Measurements from ENCODE around the gene LENG1. TPM values are rescaled to one million over a fixed set of nuclear protein-coding genes. Genes with fewer than 3 reads are reported as not detected.

LENG1 gene
- total RNA-seq, 1 experiment from 2014 or later: 7.6 TPM

DNA sequence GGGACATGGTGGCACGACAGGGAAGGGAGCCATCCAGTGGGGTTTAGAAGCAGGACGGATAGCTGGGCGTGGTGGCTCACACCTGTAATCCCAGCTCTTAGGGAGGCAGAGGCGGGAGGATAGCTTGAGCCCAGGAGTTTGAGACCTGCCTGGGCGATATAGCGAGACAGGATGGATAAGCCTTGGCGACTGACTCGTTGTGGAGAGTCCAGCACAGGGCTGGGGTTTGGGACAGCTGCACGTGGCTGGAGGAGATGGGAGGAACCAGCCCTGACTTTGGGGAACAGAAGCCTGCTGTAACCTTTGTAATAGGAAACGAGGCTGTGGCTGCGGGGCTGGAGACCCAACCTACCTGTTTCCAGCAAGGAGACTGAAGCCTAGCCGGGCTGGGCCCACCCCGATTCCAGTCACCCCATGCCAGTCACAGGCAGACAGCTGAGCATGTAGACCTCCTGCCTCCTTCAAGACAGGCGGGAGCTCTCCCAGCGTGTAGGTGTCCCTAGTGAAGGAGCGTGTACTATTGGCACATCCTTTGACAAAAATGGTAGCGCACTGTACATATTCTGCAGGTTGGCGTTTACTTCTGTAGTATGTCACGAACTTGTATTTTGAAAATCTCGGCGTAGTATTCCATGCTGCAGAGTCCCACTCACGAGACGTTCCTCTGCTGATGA is 8.0 kb downstream of the LENG1 start:
- H3K27me3 ChIP-seq (ENCODE audit: insufficient read depth, low read length): no peaks in the 10 kb centered on the region
- no peak overlapping the region for H3K4me3 ChIP-seq (replicated peaks in 1 of 2; ENCODE audit: low read depth in 1 of 2, low read length in 2 of 2)
- intact Hi-C loops (cut with micrococcal nuclease): no loop called here
- no peak overlapping the region for H2AFZ ChIP-seq (ENCODE audit: low read depth, low read length, poor library complexity, severe bottlenecking)
- no peaks in the 10 kb centered on the region for H3K9me3 ChIP-seq (ENCODE audit: control insufficient read depth in 1 of 2, insufficient read depth in 1 of 2, low read depth in 1 of 2, low read length in 2 of 2)
- H3K27ac ChIP-seq (ENCODE audit: low read depth, low read length): no peak overlapping the region
- peaks cover 60 to 71% of the 10 kb centered on the region in 2 experiments; a peak in 3 of 4 replicates for H3K36me3 ChIP-seq (ENCODE audit: control insufficient read depth in 1 of 2, insufficient read depth in 2 of 2, low read length in 2 of 2)
- DNase-seq (ENCODE audit: low read depth, low spot score) (no peak), ATAC-seq (no peak)
- H4K20me1 ChIP-seq (ENCODE audit: insufficient read depth): no peaks in the 10 kb centered on the region
- ChIA-PET POLR2A (interaction anchor here (1.1 kb wide), 1 partner anchor 8 kb away, joined by 4 read pairs; the partner anchor contains the start of gene LENG1), RAD21 (ENCODE audit: low non-redundant PET in 1 of 2, low total read pairs in 2 of 2, uncharacterized antibody in 2 of 2, unreplicated experiment in 2 of 2) (no interaction called here), CTCF (no interaction called here)
- no TSS peak for BruUV-seq (replicated peaks)
- no peak overlapping the region for H3K4me2 ChIP-seq (ENCODE audit: low read length)
- TF ChIP-seq ZNF274 (IDR thresholded peaks at IDR 0.05; ENCODE audit: low read depth, low read length): no peak
- peak; percentile 22; the same call in 1 of the 2 replicates for TF ChIP-seq POLR2AphosphoS5 (IDR thresholded peaks at IDR 0.05; ENCODE audit: low read depth, low read length)
- 0 out of 2 replicates have a peak, but pooled peaks cover under 1% of the 10 kb centered on the region for H3K79me2 ChIP-seq (ENCODE audit: insufficient read depth, low read length)
- no peaks in the 10 kb centered on the region for H3K4me1 ChIP-seq (ENCODE audit: control insufficient read depth in 1 of 2, insufficient read depth in 2 of 2, low read length in 2 of 2)
- no peaks in the 10 kb centered on the region for H3K9me2 ChIP-seq (ENCODE audit: insufficient read depth)
- H3K9ac ChIP-seq (ENCODE audit: low read length): no peak overlapping the region

DNA sequence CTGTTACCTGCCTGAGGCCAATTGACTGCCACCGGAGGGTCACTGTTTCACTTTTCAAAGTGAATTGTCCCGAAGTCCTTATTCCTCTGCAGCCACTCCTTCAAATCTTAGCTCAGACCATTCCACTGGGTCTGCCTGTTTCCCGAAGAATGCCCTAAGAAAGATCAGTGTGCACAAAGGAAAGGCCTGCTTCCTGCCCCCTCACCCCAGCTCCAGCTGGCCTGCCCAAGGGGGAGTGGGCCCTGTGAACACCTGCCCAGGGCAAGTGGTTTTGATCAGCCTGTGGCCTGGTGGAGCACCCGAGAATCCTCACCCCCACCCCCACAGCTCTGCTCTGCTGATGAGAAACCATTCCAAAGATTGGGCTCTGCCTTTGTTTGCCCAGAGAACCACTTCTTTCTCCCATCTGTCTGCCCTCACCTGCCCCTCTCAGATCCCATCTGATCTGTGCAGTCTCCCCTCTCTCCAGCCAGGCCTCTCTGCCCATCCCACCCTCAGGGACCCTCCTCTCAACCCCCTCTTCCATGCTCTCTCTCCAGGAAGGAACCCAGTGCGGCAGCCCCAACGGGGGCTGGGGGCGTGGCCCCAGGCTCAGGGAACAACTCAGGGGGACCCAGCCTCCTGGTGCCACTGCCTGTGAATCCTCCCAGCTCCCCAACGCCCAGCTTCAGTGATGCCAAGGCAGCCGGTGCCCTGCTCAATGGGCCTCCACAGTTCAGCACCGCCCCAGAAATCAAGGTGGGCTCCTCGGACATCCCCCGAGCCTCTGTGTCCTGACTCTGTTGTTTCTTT is 10.3 kb downstream of the LENG1 start:
- Histone ChIP-seq H3K79me2 (ENCODE audit: insufficient read depth, low read length) (peaks cover 5% of the 10 kb centered on the region; the same call in 1 of the 2 replicates), H3K4me3 (replicated peaks in 1 of 2; ENCODE audit: low read depth in 1 of 2, low read length in 2 of 2) (no peak overlapping the region), H3K9ac (ENCODE audit: low read length) (no peak overlapping the region), H3K9me2 (ENCODE audit: insufficient read depth) (no peaks in the 10 kb centered on the region), H3K9me3 (ENCODE audit: control insufficient read depth in 1 of 2, insufficient read depth in 1 of 2, low read depth in 1 of 2, low read length in 2 of 2) (no peaks in the 10 kb centered on the region), H4K20me1 (ENCODE audit: insufficient read depth) (no peaks in the 10 kb centered on the region), H3K4me1 (ENCODE audit: control insufficient read depth in 1 of 2, insufficient read depth in 2 of 2, low read length in 2 of 2) (no peaks in the 10 kb centered on the region), H2AFZ (ENCODE audit: low read depth, low read length, poor library complexity, severe bottlenecking) (no peak overlapping the region), H3K36me3 (ENCODE audit: control insufficient read depth in 1 of 2, insufficient read depth in 2 of 2, low read length in 2 of 2) (peaks cover 53 to 76% of the 10 kb centered on the region in 2 experiments; a peak in 3 of 4 replicates), H3K27me3 (ENCODE audit: insufficient read depth, low read length) (no peaks in the 10 kb centered on the region), H3K4me2 (ENCODE audit: low read length) (no peak overlapping the region), H3K27ac (ENCODE audit: low read depth, low read length) (no peak overlapping the region)
- RAD21 ChIA-PET (ENCODE audit: low non-redundant PET in 1 of 2, low total read pairs in 2 of 2, uncharacterized antibody in 2 of 2, unreplicated experiment in 2 of 2): no interaction called here
- ATAC-seq (no peak), DNase-seq (ENCODE audit: low read depth, low spot score) (no peak)
- POLR2A ChIA-PET: no interaction called here
- no TSS peak for BruUV-seq (replicated peaks)
- intact Hi-C loops (cut with micrococcal nuclease): no loop called here
- CTCF ChIA-PET: no interaction called here
- TF ChIP-seq, protein P1, sequence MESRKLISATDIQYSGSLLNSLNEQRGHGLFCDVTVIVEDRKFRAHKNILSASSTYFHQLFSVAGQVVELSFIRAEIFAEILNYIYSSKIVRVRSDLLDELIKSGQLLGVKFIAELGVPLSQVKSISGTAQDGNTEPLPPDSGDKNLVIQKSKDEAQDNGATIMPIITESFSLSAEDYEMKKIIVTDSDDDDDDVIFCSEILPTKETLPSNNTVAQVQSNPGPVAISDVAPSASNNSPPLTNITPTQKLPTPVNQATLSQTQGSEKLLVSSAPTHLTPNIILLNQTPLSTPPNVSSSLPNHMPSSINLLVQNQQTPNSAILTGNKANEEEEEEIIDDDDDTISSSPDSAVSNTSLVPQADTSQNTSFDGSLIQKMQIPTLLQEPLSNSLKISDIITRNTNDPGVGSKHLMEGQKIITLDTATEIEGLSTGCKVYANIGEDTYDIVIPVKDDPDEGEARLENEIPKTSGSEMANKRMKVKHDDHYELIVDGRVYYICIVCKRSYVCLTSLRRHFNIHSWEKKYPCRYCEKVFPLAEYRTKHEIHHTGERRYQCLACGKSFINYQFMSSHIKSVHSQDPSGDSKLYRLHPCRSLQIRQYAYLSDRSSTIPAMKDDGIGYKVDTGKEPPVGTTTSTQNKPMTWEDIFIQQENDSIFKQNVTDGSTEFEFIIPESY (IDR thresholded peaks at IDR 0.05; ENCODE audit: extremely low read depth, insufficient replicate concordance, low read length): no peak
- TF ChIP-seq SIN3A (IDR thresholded peaks at IDR 0.05; ENCODE audit: low read depth) (no peak), RAD21 (IDR thresholded peaks at IDR 0.05; ENCODE audit: low read depth) (no peak), ELF1 (IDR thresholded peaks at IDR 0.05; ENCODE audit: borderline replicate concordance, low read depth) (no peak), POLR2A (IDR thresholded peaks at IDR 0.05; ENCODE audit: borderline replicate concordance, extremely low read depth, insufficient read depth, insufficient read length) (no peak), SRF (IDR thresholded peaks at IDR 0.05; ENCODE audit: low read depth) (no peak), FOSL1 (IDR thresholded peaks at IDR 0.05; ENCODE audit: low read depth) (no peak), TCF7L2 (IDR thresholded peaks at IDR 0.05; ENCODE audit: borderline replicate concordance, extremely low read depth, insufficient read depth, insufficient read length) (no peak), EGR1 (IDR thresholded peaks at IDR 0.05; ENCODE audit: low read depth) (no peak), ZNF274 (IDR thresholded peaks at IDR 0.05; ENCODE audit: low read depth, low read length) (no peak), JUND (IDR thresholded peaks at IDR 0.05) (no peak), CBX3 (IDR thresholded peaks at IDR 0.05; ENCODE audit: low read depth) (no peak), EZH2phosphoT487 (IDR thresholded peaks at IDR 0.05; ENCODE audit: borderline replicate concordance) (no peak), EZH2 (IDR thresholded peaks at IDR 0.05) (no peak), CEBPB (IDR thresholded peaks at IDR 0.05; ENCODE audit: low read depth) (no peak)
- TF ChIP-seq, protein P2, sequence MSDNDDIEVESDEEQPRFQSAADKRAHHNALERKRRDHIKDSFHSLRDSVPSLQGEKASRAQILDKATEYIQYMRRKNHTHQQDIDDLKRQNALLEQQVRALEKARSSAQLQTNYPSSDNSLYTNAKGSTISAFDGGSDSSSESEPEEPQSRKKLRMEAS (IDR thresholded peaks at IDR 0.05): no peak
- TF ChIP-seq, protein P3, sequence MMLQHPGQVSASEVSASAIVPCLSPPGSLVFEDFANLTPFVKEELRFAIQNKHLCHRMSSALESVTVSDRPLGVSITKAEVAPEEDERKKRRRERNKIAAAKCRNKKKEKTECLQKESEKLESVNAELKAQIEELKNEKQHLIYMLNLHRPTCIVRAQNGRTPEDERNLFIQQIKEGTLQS (IDR thresholded peaks at IDR 0.05): no peak

Measured in HCT116 (cell line).